ENCODE results near the gene KRTAP5-9.

Gene KRTAP5-9

DNA sequence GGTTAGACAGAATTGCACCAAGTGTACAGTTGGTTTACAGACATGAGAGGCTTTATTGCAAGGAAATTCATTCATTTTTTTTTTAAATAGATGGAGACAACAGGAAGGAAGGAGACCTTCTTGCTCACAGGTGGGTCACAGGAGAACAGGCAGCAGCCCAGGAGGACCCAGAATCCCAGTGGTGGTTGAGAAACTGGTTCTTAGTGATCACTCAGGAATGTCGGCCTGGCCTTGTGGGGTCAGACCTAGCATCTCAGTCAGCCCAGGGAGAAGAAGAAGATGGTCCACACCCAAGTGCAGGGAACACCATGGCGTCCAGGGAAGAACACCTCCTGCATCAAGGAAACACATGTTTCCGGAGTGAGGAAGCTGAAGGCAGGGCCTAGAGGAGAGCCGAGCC lies 33.6 kb downstream of the KRTAP5-9 start:
- TF ChIP-seq, protein P1, sequence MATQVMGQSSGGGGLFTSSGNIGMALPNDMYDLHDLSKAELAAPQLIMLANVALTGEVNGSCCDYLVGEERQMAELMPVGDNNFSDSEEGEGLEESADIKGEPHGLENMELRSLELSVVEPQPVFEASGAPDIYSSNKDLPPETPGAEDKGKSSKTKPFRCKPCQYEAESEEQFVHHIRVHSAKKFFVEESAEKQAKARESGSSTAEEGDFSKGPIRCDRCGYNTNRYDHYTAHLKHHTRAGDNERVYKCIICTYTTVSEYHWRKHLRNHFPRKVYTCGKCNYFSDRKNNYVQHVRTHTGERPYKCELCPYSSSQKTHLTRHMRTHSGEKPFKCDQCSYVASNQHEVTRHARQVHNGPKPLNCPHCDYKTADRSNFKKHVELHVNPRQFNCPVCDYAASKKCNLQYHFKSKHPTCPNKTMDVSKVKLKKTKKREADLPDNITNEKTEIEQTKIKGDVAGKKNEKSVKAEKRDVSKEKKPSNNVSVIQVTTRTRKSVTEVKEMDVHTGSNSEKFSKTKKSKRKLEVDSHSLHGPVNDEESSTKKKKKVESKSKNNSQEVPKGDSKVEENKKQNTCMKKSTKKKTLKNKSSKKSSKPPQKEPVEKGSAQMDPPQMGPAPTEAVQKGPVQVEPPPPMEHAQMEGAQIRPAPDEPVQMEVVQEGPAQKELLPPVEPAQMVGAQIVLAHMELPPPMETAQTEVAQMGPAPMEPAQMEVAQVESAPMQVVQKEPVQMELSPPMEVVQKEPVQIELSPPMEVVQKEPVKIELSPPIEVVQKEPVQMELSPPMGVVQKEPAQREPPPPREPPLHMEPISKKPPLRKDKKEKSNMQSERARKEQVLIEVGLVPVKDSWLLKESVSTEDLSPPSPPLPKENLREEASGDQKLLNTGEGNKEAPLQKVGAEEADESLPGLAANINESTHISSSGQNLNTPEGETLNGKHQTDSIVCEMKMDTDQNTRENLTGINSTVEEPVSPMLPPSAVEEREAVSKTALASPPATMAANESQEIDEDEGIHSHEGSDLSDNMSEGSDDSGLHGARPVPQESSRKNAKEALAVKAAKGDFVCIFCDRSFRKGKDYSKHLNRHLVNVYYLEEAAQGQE (IDR thresholded peaks at IDR 0.05; ENCODE audit: low read depth), result no peak
- no peak for TF ChIP-seq NFIC (IDR thresholded peaks at IDR 0.05)
- TF ChIP-seq TEAD4 (IDR thresholded peaks at IDR 0.05), result no peak
- TF ChIP-seq RAD21 (IDR thresholded peaks at IDR 0.05; ENCODE audit: low read depth), result no peak
- no peak for TF ChIP-seq FOXM1 (IDR thresholded peaks at IDR 0.05; ENCODE audit: borderline replicate concordance, low read depth)
- TF ChIP-seq YY1 (IDR thresholded peaks at IDR 0.05; ENCODE audit: low read depth), result no peak
- no peak for TF ChIP-seq USF1 (IDR thresholded peaks at IDR 0.05)
- TF ChIP-seq ZBTB7A (IDR thresholded peaks at IDR 0.05; ENCODE audit: low read depth), result no peak
- no peak for TF ChIP-seq EGR1 (IDR thresholded peaks at IDR 0.05)
- TF ChIP-seq TCF12 (IDR thresholded peaks at IDR 0.05; ENCODE audit: low read depth), result no peak
- no peak for TF ChIP-seq MAX (IDR thresholded peaks at IDR 0.05)
- no peak for TF ChIP-seq EP300 (IDR thresholded peaks at IDR 0.05; ENCODE audit: borderline replicate concordance)
- TF ChIP-seq CREB1 (IDR thresholded peaks at IDR 0.05; ENCODE audit: low read depth), result no peak
- TF ChIP-seq CEBPB (IDR thresholded peaks at IDR 0.05), result no peak
- no peak for TF ChIP-seq TAF1 (IDR thresholded peaks at IDR 0.05; ENCODE audit: low read depth)

- TF ChIP-seq EGR1 (IDR thresholded peaks at IDR 0.05) (no peak), EP300 (IDR thresholded peaks at IDR 0.05; ENCODE audit: borderline replicate concordance) (no peak), USF1 (IDR thresholded peaks at IDR 0.05) (no peak), CREB1 (IDR thresholded peaks at IDR 0.05; ENCODE audit: low read depth) (no peak), CEBPB (IDR thresholded peaks at IDR 0.05) (no peak), TEAD4 (IDR thresholded peaks at IDR 0.05) (no peak), RAD21 (IDR thresholded peaks at IDR 0.05; ENCODE audit: low read depth) (no peak), FOXM1 (IDR thresholded peaks at IDR 0.05; ENCODE audit: borderline replicate concordance, low read depth) (no peak), MAX (IDR thresholded peaks at IDR 0.05) (no peak), ZBTB7A (IDR thresholded peaks at IDR 0.05; ENCODE audit: low read depth) (no peak), TCF12 (IDR thresholded peaks at IDR 0.05; ENCODE audit: low read depth) (no peak)
- TF ChIP-seq, protein P1 (IDR thresholded peaks at IDR 0.05; ENCODE audit: low read depth), result no peak
Observed at GRCh38 chr11:71582309-71582895, 34.2 kb downstream of the KRTAP5-9 start, which contains the start of gene KRTAP5-11. KRTAP5-11 (minus strand) TSS chr11:71582875; CDS start chr11:71582837, 38 bp downstream.
